ENCODE results near the gene WDFY4. TPM values are rescaled to one million over a fixed set of nuclear protein-coding genes. Genes with fewer than 3 reads are reported as not detected.

The WDFY4 gene
- total RNA-seq, 4 donors from 2014 or later = 0.60 to 20.6 (median 5.1) TPM

DNA sequence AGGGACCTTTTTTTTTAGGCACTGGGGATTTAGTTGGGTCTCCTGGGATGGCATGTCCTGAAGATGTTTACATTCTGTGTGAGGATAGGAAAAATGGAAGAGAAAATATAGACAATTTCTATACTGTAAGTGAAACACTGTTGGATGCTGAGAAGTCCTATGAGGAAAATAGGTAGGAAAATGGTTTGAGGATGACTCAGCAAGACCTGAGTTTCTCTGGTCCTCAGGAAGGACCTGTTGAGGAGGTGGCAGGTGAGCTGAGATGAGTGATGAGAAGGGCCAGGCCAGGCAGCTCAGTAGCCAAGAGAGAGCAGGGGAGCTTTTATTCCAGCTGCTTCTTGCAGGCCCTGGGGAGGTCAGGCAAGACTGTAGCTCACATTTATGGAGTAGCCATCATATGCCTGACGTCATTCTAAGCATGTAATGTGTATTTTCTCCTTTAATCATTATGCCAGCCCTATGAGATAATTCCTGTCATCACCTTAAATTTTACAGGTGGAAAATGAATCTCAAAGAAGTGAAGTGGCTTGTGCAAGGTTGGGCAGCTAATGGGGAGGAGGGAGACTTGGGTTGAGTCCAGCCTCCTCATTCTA is 274.0 kb downstream of the WDFY4 start:
- Histone ChIP-seq H3K4me3 (no peak overlapping the region), H3K9me3 (no peaks in the 10 kb centered on the region), H3K27ac (no peak overlapping the region), H3K36me3 (no peaks in the 10 kb centered on the region), H3K4me1 (no peaks in the 10 kb centered on the region), H3K27me3 (no peaks in the 10 kb centered on the region)
- intact Hi-C loops (cut with DNase I; ENCODE audit: low total_unique reads) (no loop called here), in situ Hi-C loops (cut with MboI; ENCODE audit: low pct_ligation_motif_present in 1 of 4, low pct_unique_long_range_greater_than_20kb in 1 of 4, low sequenced_read_pairs in 3 of 4) (no loop called here)
- 80 to 89% methylated on average over 1 of the region's 1 CpG for WGBS, 2 donors (ENCODE audit: low coverage in 1 of 2)
- no peak for TF ChIP-seq POLR2A (IDR thresholded peaks at IDR 0.05)
- TF ChIP-seq POLR2AphosphoS5 (IDR thresholded peaks at IDR 0.05) = no peak
- TF ChIP-seq EP300 (IDR thresholded peaks at IDR 0.05; ENCODE audit: low read depth) = no peak
- TF ChIP-seq CTCF (IDR thresholded peaks at IDR 0.05) = no peak
- DNase-seq = no peak

GRCh38 chr10:48964038-48964437 is 279.4 kb downstream of the WDFY4 start:
- no peaks in the 10 kb centered on the region for H3K9me3 ChIP-seq
- no peaks in the 10 kb centered on the region for H3K27me3 ChIP-seq
- H3K4me3 ChIP-seq = no peak overlapping the region
- no peaks in the 10 kb centered on the region for H3K36me3 ChIP-seq
- intact Hi-C loops (cut with DNase I; ENCODE audit: low total_unique reads) = no loop called here
- 94 to 100% methylated on average over 1 of the region's 1 CpG for WGBS, 2 donors (ENCODE audit: low coverage in 1 of 2)
- in situ Hi-C loops (cut with MboI; ENCODE audit: low pct_ligation_motif_present in 1 of 4, low pct_unique_long_range_greater_than_20kb in 1 of 4, low sequenced_read_pairs in 3 of 4) = no loop called here
- H3K4me1 ChIP-seq = no peaks in the 10 kb centered on the region
- TF ChIP-seq EP300 (IDR thresholded peaks at IDR 0.05; ENCODE audit: low read depth) (no peak), POLR2A (IDR thresholded peaks at IDR 0.05) (no peak), POLR2AphosphoS5 (IDR thresholded peaks at IDR 0.05) (no peak), CTCF (IDR thresholded peaks at IDR 0.05) (no peak)
- DNase-seq = no peak
- no peak overlapping the region for H3K27ac ChIP-seq

- intact Hi-C loops (cut with DNase I; ENCODE audit: low total_unique reads) (no loop called here), in situ Hi-C loops (cut with MboI; ENCODE audit: low pct_ligation_motif_present in 1 of 4, low pct_unique_long_range_greater_than_20kb in 1 of 4, low sequenced_read_pairs in 3 of 4) (no loop called here)
- Histone ChIP-seq H3K4me1 (no peaks in the 10 kb centered on the region), H3K4me3 (no peak overlapping the region), H3K36me3 (no peaks in the 10 kb centered on the region), H3K27me3 (no peaks in the 10 kb centered on the region), H3K9me3 (no peaks in the 10 kb centered on the region), H3K27ac (no peak overlapping the region)
- DNase-seq = no peak
- 87 to 90% methylated on average over 4 of the region's 4 CpGs for whole genome bisulfite sequencing, 2 donors (ENCODE audit: low coverage in 1 of 2)
- TF ChIP-seq EP300 (IDR thresholded peaks at IDR 0.05; ENCODE audit: low read depth) (no peak), POLR2A (IDR thresholded peaks at IDR 0.05) (no peak)
Observed at GRCh38 chr10:48965460-48965859, 280.8 kb downstream of the WDFY4 start.

DNA sequence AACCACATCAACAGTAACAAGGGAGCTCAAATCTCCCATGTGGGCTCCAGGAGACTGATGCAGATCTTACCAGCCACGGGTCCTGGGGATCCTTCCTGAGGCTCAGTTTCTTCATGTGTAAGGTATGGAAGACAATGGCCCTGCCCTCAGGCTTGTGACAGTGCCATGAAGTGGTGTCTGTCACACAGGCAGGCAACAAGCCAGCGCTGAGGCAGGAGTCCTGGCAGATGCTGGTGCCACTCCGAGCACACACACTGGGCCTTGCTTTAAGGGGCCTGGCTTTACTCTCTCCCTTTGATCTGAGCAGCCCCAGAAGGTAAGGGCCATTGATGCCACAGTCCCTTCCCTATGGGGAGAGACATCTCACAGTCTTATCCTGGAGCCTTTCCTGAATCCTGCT is 283.4 kb downstream of the WDFY4 start:
- in situ Hi-C loops (cut with MboI; ENCODE audit: low pct_ligation_motif_present in 1 of 4, low pct_unique_long_range_greater_than_20kb in 1 of 4, low sequenced_read_pairs in 3 of 4) = no loop called here
- intact Hi-C loops (cut with DNase I; ENCODE audit: low total_unique reads) = no loop called here
- TF ChIP-seq POLR2AphosphoS5 (IDR thresholded peaks at IDR 0.05) = no peak
- no peak for TF ChIP-seq EP300 (IDR thresholded peaks at IDR 0.05; ENCODE audit: low read depth)
- TF ChIP-seq POLR2A (IDR thresholded peaks at IDR 0.05) = no peak
- TF ChIP-seq CTCF (IDR thresholded peaks at IDR 0.05) = no peak
- Histone ChIP-seq H3K9me3 (no peaks in the 10 kb centered on the region), H3K27ac (no peak overlapping the region), H3K27me3 (no peaks in the 10 kb centered on the region), H3K4me1 (no peaks in the 10 kb centered on the region), H3K36me3 (no peaks in the 10 kb centered on the region), H3K4me3 (no peak overlapping the region)
- WGBS, 2 donors (ENCODE audit: low coverage in 1 of 2) = 100% methylated on average over 2 of the region's 3 CpGs; no CpG with 5 or more reads in 1 of the 2 donors
- no peak for DNase-seq

GRCh38 chr10:48970046-48970445 is 285.4 kb downstream of the WDFY4 start:
- 95% methylated on average over 14 of the region's 14 CpGs; no CpG with 5 or more reads in 1 of the 2 donors for WGBS, 2 donors (ENCODE audit: low coverage in 1 of 2)
- Histone ChIP-seq H3K27ac (no peak overlapping the region), H3K36me3 (no peaks in the 10 kb centered on the region), H3K9me3 (no peaks in the 10 kb centered on the region), H3K4me3 (no peak overlapping the region), H3K27me3 (no peaks in the 10 kb centered on the region), H3K4me1 (no peaks in the 10 kb centered on the region)
- intact Hi-C loops (cut with DNase I; ENCODE audit: low total_unique reads) = no loop called here
- no peak for TF ChIP-seq CTCF (IDR thresholded peaks at IDR 0.05)
- no peak for TF ChIP-seq POLR2AphosphoS5 (IDR thresholded peaks at IDR 0.05)
- TF ChIP-seq EP300 (IDR thresholded peaks at IDR 0.05; ENCODE audit: low read depth) = no peak
- TF ChIP-seq POLR2A (IDR thresholded peaks at IDR 0.05) = no peak
- in situ Hi-C loops (cut with MboI; ENCODE audit: low pct_ligation_motif_present in 1 of 4, low pct_unique_long_range_greater_than_20kb in 1 of 4, low sequenced_read_pairs in 3 of 4) = no loop called here
- DNase-seq = no peak
